DOHH2 (cell line): ENCODE measurements around the gene TPD52L2.
"Not testable (repeated sequence)": the region's sequence is repeated elsewhere in the genome, so short reads cannot be mapped to it uniquely, and the experiment has no call there.

Source experiments
- EZH2phosphoT487 ChIP-seq: fragments of 200-600 bp; sonication (generic); IDR thresholded peaks from 2 replicates; pipeline ENCODE4 v1.6.1; 2017; ENCODE audit warnings: borderline replicate concordance, mild to moderate bottlenecking, antibody characterized with exemption, low read length, moderate library complexity, mixed read lengths
- TF ChIP-seq, protein P1 (sequence below): fragments of 200-600 bp; sonication (generic); IDR thresholded peaks from one replicate; pipeline ENCODE4 v1.5.1; 2014; ENCODE audit warnings: antibody characterized with exemption, mild to moderate bottlenecking, low read depth, low read length; ENCODE audit not compliant: poor library complexity, severe bottlenecking

DNA sequence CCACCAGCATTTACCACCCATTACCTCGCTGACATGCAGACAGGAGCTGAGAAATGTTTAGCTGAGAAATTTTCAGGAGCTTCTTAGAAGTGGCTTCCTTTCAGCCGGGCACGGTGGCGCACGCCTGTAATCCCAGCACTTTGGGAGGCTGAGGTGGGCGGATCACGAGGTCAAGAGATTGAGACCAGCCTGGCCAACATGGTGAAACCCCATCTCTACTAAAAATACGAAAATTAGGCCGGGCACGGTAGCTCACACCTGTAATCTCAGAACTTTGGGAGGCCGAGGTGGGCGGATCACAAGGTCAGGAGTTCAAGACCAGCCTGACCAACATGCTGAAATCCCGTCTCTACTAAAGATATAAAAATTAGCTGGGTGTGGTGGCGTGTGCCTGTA lies 13.5 kb upstream of the TPD52L2 start:
- TF ChIP-seq, protein P1, sequence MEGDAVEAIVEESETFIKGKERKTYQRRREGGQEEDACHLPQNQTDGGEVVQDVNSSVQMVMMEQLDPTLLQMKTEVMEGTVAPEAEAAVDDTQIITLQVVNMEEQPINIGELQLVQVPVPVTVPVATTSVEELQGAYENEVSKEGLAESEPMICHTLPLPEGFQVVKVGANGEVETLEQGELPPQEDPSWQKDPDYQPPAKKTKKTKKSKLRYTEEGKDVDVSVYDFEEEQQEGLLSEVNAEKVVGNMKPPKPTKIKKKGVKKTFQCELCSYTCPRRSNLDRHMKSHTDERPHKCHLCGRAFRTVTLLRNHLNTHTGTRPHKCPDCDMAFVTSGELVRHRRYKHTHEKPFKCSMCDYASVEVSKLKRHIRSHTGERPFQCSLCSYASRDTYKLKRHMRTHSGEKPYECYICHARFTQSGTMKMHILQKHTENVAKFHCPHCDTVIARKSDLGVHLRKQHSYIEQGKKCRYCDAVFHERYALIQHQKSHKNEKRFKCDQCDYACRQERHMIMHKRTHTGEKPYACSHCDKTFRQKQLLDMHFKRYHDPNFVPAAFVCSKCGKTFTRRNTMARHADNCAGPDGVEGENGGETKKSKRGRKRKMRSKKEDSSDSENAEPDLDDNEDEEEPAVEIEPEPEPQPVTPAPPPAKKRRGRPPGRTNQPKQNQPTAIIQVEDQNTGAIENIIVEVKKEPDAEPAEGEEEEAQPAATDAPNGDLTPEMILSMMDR: not testable (repeated sequence)
- not testable (repeated sequence) for TF ChIP-seq EZH2phosphoT487
